ENCODE measurements around the gene TSEN54. TPM values are rescaled to one million over a fixed set of nuclear protein-coding genes. Genes with fewer than 3 reads are reported as not detected.

The TSEN54 gene
- total and polyA plus RNA-seq, 9 donors, result 12.5 to 27.3 (median 21.0) TPM

DNA sequence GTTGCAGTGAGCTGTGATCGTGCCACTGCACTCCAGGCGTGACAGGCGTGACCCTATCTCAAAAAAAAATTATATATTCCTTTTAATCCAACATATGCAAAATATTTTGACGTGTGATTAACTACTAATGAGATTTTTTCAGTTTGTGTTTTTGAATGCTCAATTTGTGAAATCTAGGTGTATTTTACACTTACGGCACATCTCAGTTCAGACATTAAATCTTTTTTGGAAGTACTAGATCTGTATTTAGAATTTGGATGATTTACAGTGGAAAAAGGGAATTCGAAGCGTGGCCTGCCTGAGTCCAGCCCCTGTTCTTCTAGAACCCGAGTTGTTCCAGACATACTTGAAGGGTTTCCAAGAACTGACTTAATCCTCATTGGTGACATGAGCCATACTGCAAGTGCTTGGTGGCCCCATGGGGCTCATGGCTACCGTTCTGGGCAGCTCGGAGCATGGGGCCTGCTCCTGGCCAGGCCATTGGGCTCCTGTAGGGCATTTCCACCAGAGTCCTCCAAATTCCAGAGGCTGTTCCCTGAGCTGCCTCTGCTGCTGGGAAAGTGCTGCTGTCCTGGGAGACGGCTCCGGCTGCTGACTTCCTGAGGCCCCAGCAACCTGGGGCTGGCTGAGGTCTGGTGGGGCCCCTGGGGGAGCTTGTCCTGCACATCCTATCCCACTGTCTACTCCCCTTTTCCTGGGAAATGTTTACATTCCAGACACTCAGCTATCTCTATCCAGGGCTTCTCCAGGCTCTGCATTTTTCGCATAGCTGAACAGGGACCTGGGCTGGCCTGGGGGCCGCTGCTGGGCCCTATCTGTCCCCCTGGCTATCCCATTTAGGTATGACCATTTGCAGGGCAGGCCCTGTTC, 36.3 kb downstream of the TSEN54 start:
- Histone ChIP-seq H3K27ac (ENCODE audit: low read length) (peak overlapping the region; percentile 72), H3K27me3 (ENCODE audit: control insufficient read depth, insufficient read depth, low read length) (no peaks in the 10 kb centered on the region), H3K4me1 (ENCODE audit: control insufficient read depth, insufficient read depth, low read length) (peaks cover 44% of the 10 kb centered on the region), H3K36me3 (ENCODE audit: control insufficient read depth, insufficient read depth, low read length) (no peaks in the 10 kb centered on the region), H3K4me3 (ENCODE audit: low read length) (no peak overlapping the region), H3K9me3 (replicated peaks; ENCODE audit: control insufficient read depth, low read depth, low read length) (no peaks in the 10 kb centered on the region)
- peak; percentile 45 for DNase-seq
- 28% methylated on average over 9 of the region's 14 CpGs for WGBS (ENCODE audit: insufficient coverage)

GRCh38 chr17:75553295-75554110, 37.2 kb downstream of the TSEN54 start:
- H3K36me3 ChIP-seq (ENCODE audit: control insufficient read depth, insufficient read depth, low read length), result no peaks in the 10 kb centered on the region
- no peaks in the 10 kb centered on the region for H3K27me3 ChIP-seq (ENCODE audit: control insufficient read depth, insufficient read depth, low read length)
- 85% methylated on average over 4 of the region's 8 CpGs for WGBS (ENCODE audit: insufficient coverage)
- H3K27ac ChIP-seq (ENCODE audit: low read length), result peak overlapping the region; percentile 72
- DNase-seq, result no peak
- peaks cover 53% of the 10 kb centered on the region for H3K4me1 ChIP-seq (ENCODE audit: control insufficient read depth, insufficient read depth, low read length)
- H3K9me3 ChIP-seq (replicated peaks; ENCODE audit: control insufficient read depth, low read depth, low read length), result no peaks in the 10 kb centered on the region
- H3K4me3 ChIP-seq (ENCODE audit: low read length), result no peak overlapping the region

- Histone ChIP-seq H3K4me1 (ENCODE audit: control insufficient read depth, insufficient read depth, low read length) (peaks cover 41% of the 10 kb centered on the region), H3K9me3 (replicated peaks; ENCODE audit: control insufficient read depth, low read depth, low read length) (no peaks in the 10 kb centered on the region), H3K27me3 (ENCODE audit: control insufficient read depth, insufficient read depth, low read length) (no peaks in the 10 kb centered on the region), H3K4me3 (ENCODE audit: low read length) (no peak overlapping the region), H3K36me3 (ENCODE audit: control insufficient read depth, insufficient read depth, low read length) (no peaks in the 10 kb centered on the region), H3K27ac (ENCODE audit: low read length) (no peak overlapping the region)
- 89% methylated on average over 21 of the region's 21 CpGs for WGBS (ENCODE audit: insufficient coverage)
- DNase-seq, result no peak
Measured at GRCh38 chr17:75555679-75556153, 39.4 kb downstream of the TSEN54 start.

GRCh38 chr17:75557075-75557851, 40.9 kb downstream of the TSEN54 start:
- H3K36me3 ChIP-seq (ENCODE audit: control insufficient read depth, insufficient read depth, low read length), result no peaks in the 10 kb centered on the region
- DNase-seq, result peak; percentile 60
- 48% methylated on average over 10 of the region's 15 CpGs for WGBS (ENCODE audit: insufficient coverage)
- no peaks in the 10 kb centered on the region for H3K27me3 ChIP-seq (ENCODE audit: control insufficient read depth, insufficient read depth, low read length)
- peak overlapping the region; percentile 79 for H3K27ac ChIP-seq (ENCODE audit: low read length)
- H3K4me1 ChIP-seq (ENCODE audit: control insufficient read depth, insufficient read depth, low read length), result peaks cover 41% of the 10 kb centered on the region
- no peaks in the 10 kb centered on the region for H3K9me3 ChIP-seq (replicated peaks; ENCODE audit: control insufficient read depth, low read depth, low read length)
- H3K4me3 ChIP-seq (ENCODE audit: low read length), result no peak overlapping the region

DNA sequence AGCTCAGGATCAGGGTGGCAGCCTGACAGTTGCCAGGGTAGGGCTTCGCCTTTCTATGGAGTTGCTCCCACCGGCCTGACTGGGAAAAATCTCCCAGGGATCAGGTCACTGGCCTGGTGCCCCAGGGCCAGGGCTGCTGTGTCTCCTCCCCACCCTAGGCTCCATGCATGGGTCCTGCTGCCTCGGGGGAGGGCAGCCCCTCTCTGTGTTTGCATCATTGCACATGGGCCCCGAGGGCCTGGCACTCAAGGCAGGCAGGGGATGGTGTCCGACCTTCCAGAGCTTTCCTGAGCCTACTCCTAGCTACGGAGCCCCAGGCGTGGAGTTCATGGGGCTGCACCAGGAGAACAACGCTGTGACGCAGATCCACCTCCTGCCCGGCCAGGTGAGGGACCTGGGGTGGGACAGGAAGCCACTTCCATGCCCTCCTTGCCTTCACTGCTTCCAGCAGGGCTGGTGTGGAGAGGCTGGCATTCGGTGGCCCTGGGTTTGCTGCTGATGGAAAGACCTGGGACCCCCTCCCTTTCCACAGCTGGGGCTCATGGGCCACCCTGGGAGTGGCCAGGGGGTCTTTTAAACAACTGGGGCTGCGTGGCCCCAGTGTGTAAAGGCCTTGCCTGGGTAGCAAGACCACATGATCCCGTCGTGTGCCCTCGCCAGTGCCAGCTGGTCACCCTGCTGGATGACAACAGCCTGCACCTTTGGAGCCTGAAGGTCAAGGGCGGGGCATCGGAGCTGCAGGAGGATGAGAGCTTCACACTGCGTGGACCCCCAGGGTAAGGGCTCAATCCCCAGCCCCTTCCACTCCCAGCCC, 41.7 kb downstream of the TSEN54 start:
- Histone ChIP-seq H3K27me3 (ENCODE audit: control insufficient read depth, insufficient read depth, low read length) (no peaks in the 10 kb centered on the region), H3K4me1 (ENCODE audit: control insufficient read depth, insufficient read depth, low read length) (peaks cover 37% of the 10 kb centered on the region), H3K4me3 (ENCODE audit: low read length) (no peak overlapping the region), H3K9me3 (replicated peaks; ENCODE audit: control insufficient read depth, low read depth, low read length) (no peaks in the 10 kb centered on the region), H3K27ac (ENCODE audit: low read length) (peak overlapping the region; percentile 79), H3K36me3 (ENCODE audit: control insufficient read depth, insufficient read depth, low read length) (no peaks in the 10 kb centered on the region)
- peak; percentile 21 for DNase-seq
- 82% methylated on average over 18 of the region's 18 CpGs for WGBS (ENCODE audit: insufficient coverage)

GRCh38 chr17:75558666-75559530, 42.6 kb downstream of the TSEN54 start:
- Histone ChIP-seq H3K27ac (ENCODE audit: low read length) (no peak overlapping the region), H3K27me3 (ENCODE audit: control insufficient read depth, insufficient read depth, low read length) (no peaks in the 10 kb centered on the region), H3K4me1 (ENCODE audit: control insufficient read depth, insufficient read depth, low read length) (peaks cover 36% of the 10 kb centered on the region), H3K36me3 (ENCODE audit: control insufficient read depth, insufficient read depth, low read length) (no peaks in the 10 kb centered on the region), H3K9me3 (replicated peaks; ENCODE audit: control insufficient read depth, low read depth, low read length) (no peaks in the 10 kb centered on the region), H3K4me3 (ENCODE audit: low read length) (no peak overlapping the region)
- WGBS (ENCODE audit: insufficient coverage), result 82% methylated on average over 26 of the region's 38 CpGs
- DNase-seq, result no peak

GRCh38 chr17:75559958-75560533, 43.7 kb downstream of the TSEN54 start:
- no peaks in the 10 kb centered on the region for H3K36me3 ChIP-seq (ENCODE audit: control insufficient read depth, insufficient read depth, low read length)
- 78% methylated on average over 6 of the region's 9 CpGs for WGBS (ENCODE audit: insufficient coverage)
- H3K4me3 ChIP-seq (ENCODE audit: low read length), result no peak overlapping the region
- no peaks in the 10 kb centered on the region for H3K9me3 ChIP-seq (replicated peaks; ENCODE audit: control insufficient read depth, low read depth, low read length)
- H3K27ac ChIP-seq (ENCODE audit: low read length), result no peak overlapping the region
- peaks cover 36% of the 10 kb centered on the region for H3K4me1 ChIP-seq (ENCODE audit: control insufficient read depth, insufficient read depth, low read length)
- H3K27me3 ChIP-seq (ENCODE audit: control insufficient read depth, insufficient read depth, low read length), result no peaks in the 10 kb centered on the region
- no peak for DNase-seq

DNA sequence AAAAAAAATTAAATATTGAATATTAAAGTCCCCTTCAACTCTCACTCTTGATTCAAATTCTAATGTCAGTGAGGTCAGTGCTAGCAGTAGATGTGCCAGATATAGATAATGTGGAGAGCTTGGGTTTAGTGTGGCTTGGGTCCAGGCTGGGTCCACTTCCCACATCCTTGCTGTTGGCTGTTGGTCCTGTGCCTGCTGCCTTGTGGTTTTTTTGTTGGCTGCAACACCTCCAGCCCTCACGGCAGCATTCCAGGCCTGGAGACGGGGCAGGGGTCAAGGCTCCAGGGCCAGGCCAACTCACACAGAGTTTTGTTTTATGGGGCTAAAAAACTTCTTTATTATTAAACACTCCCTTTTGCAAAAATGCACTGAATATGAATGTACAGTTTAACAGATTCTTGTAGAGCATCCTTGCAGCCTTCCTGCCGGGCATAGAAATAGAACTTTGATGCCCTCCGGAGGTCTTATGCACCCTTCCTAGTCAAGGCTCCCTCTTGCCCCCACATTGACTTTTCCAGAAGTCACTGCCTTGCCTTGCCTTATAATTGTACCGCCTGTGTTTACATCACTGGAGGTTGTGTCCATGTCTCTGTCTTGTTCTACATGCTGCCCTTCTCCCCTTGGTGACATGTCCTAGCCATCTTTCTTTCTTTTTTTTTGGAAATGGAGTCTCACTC, 45.7 kb downstream of the TSEN54 start:
- Histone ChIP-seq H3K36me3 (ENCODE audit: control insufficient read depth, insufficient read depth, low read length) (no peaks in the 10 kb centered on the region), H3K4me3 (ENCODE audit: low read length) (no peak overlapping the region)
- 82% methylated on average over 3 of the region's 5 CpGs for WGBS (ENCODE audit: insufficient coverage)

More for the DNA sequence above, 45.7 kb downstream of the TSEN54 start:
- Histone ChIP-seq H3K4me1 (ENCODE audit: control insufficient read depth, insufficient read depth, low read length) (peaks cover 27% of the 10 kb centered on the region), H3K27ac (ENCODE audit: low read length) (no peak overlapping the region), H3K27me3 (ENCODE audit: control insufficient read depth, insufficient read depth, low read length) (no peaks in the 10 kb centered on the region), H3K9me3 (replicated peaks; ENCODE audit: control insufficient read depth, low read depth, low read length) (no peaks in the 10 kb centered on the region)
- DNase-seq, result no peak
